ENCODE measurements around the gene DOK5.

The DOK5 gene

GRCh38 chr20:54559890-54560289 lies 84.5 kb downstream of the DOK5 start:
- no peak for DNase-seq (ENCODE audit: low read depth, low spot score)

- DNase-seq (ENCODE audit: low read depth, low spot score) = no peak
Observed at GRCh38 chr20:54560357-54560756, 85.0 kb downstream of the DOK5 start.

- no peak for DNase-seq (ENCODE audit: low read depth, low spot score)
Observed at GRCh38 chr20:54565255-54565654, 89.9 kb downstream of the DOK5 start.

GRCh38 chr20:54566031-54566688 lies 90.8 kb downstream of the DOK5 start:
- no peak for DNase-seq (ENCODE audit: low read depth, low spot score)

GRCh38 chr20:54570561-54570960 lies 95.2 kb downstream of the DOK5 start:
- DNase-seq (ENCODE audit: low read depth, low spot score) = no peak

- no peak for DNase-seq (ENCODE audit: low read depth, low spot score)
Observed at GRCh38 chr20:54572665-54573435, 97.5 kb downstream of the DOK5 start.

- DNase-seq (ENCODE audit: low read depth, low spot score) = no peak
Observed at GRCh38 chr20:54573838-54574237, 98.4 kb downstream of the DOK5 start.

GRCh38 chr20:54576518-54576917 lies 101.1 kb downstream of the DOK5 start:
- DNase-seq (ENCODE audit: low read depth, low spot score) = no peak

- DNase-seq (ENCODE audit: low read depth, low spot score) = no peak
Observed at GRCh38 chr20:54577637-54578036, 102.2 kb downstream of the DOK5 start.

- no peak for DNase-seq (ENCODE audit: low read depth, low spot score)
Observed at GRCh38 chr20:54585217-54585616, 109.8 kb downstream of the DOK5 start.

GRCh38 chr20:54587408-54587807 lies 112.0 kb downstream of the DOK5 start:
- no peak for DNase-seq (ENCODE audit: low read depth, low spot score)

- DNase-seq (ENCODE audit: low read depth, low spot score) = no peak
Observed at GRCh38 chr20:54589402-54590030, 114.1 kb downstream of the DOK5 start.

GRCh38 chr20:54590856-54591255 lies 115.5 kb downstream of the DOK5 start:
- DNase-seq (ENCODE audit: low read depth, low spot score) = no peak

- no peak for DNase-seq (ENCODE audit: low read depth, low spot score)
Observed at GRCh38 chr20:54596651-54597050, 121.3 kb downstream of the DOK5 start.

- DNase-seq (ENCODE audit: low read depth, low spot score) = no peak
Observed at GRCh38 chr20:54598352-54598751, 123.0 kb downstream of the DOK5 start.

- DNase-seq (ENCODE audit: low read depth, low spot score) = no peak
Observed at GRCh38 chr20:54600634-54601033, 125.2 kb downstream of the DOK5 start.

- DNase-seq (ENCODE audit: low read depth, low spot score) = no peak
Observed at GRCh38 chr20:54601831-54602515, 126.6 kb downstream of the DOK5 start.

GRCh38 chr20:54605319-54605718 lies 129.9 kb downstream of the DOK5 start:
- no peak for DNase-seq (ENCODE audit: low read depth, low spot score)

GRCh38 chr20:54606380-54606779 lies 131.0 kb downstream of the DOK5 start:
- DNase-seq (ENCODE audit: low read depth, low spot score) = no peak

GRCh38 chr20:54608039-54608745 lies 132.8 kb downstream of the DOK5 start:
- DNase-seq (ENCODE audit: low read depth, low spot score) = no peak

- DNase-seq (ENCODE audit: low read depth, low spot score) = no peak
Observed at GRCh38 chr20:54608943-54609342, 133.6 kb downstream of the DOK5 start.
